Measurements from ENCODE around the gene NPFFR1. TPM values are rescaled to one million over a fixed set of nuclear protein-coding genes. Genes with fewer than 3 reads are reported as not detected.

NPFFR1 gene
- total and polyA plus RNA-seq, 10 of the 15 experiments (the other 5 are each of a cell fraction or from before 2014, with no cell fraction given): 0.03 TPM; not detected in 9

DNA sequence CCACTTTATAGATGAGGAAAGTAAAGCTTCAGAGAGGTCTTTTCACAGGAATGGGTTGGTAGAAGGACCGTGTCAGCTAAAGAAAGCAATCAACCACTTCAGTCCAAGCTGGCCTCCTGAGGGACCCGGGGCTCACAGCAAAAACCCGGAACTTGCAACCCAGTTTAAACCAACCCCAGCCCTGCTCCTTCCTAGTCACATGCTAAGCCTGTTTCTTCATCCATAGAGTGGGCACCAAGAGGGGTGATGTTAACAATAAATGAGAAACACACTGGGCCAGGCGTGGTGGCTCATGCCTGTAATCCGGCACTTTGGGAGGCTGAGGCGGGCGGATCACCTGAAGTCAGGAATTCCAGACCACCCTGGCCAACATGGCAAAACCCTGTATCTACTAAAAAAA, 12.1 kb upstream of the NPFFR1 start:
- H3K4me3 ChIP-seq: no peak overlapping the region
- no peak overlapping the region for H2AFZ ChIP-seq (ENCODE audit: control insufficient read depth, low read depth, low read length)
- ChIA-PET CTCF (interaction anchor here (1.0 kb wide), 1 partner anchor 23 kb away, joined by 4 read pairs; no protein-coding TSS in a partner anchor), RAD21 (ENCODE audit: unreplicated experiment) (no interaction called here), SMC1A (ENCODE audit: uncharacterized antibody, unreplicated experiment) (interaction anchor here (1.0 to 1.6 kb wide), 3 partner anchors 20 to 31 kb away, joined by 3 to 4 read pairs (median 3); no protein-coding TSS in a partner anchor), POLR2A (interaction anchor here (0.5 kb wide), 1 partner anchor 69 kb away, joined by 3 read pairs; no protein-coding TSS in a partner anchor)
- no peak overlapping the region for H3K9ac ChIP-seq (ENCODE audit: control insufficient read depth, insufficient read depth, low read length)
- no peak for DNase-seq (ENCODE audit: low read depth, low spot score)
- no TSS peak for BruUV-seq (replicated peaks)
- H3K9me3 ChIP-seq (replicated peaks; ENCODE audit: control insufficient read depth, insufficient read depth, low read length): no peaks in the 10 kb centered on the region
- peaks cover 16% of the 10 kb centered on the region for H3K4me1 ChIP-seq (ENCODE audit: control insufficient read depth, insufficient read depth, low read length)
- H3K79me2 ChIP-seq (ENCODE audit: control insufficient read depth, insufficient read depth, low read length): no peaks in the 10 kb centered on the region
- 88% methylated on average over 7 of the region's 7 CpGs for WGBS (ENCODE audit: insufficient coverage, insufficient replicate concordance, low lambda C conversion rate, missing lambda C conversion rate)
- TF ChIP-seq NFIC (IDR thresholded peaks at IDR 0.05; ENCODE audit: low read depth, low read length) (no peak), NR2C1 (IDR thresholded peaks at IDR 0.05) (no peak), WRNIP1 (IDR thresholded peaks at IDR 0.05; ENCODE audit: borderline replicate concordance, low read depth, low read length) (no peak), PAX8 (IDR thresholded peaks at IDR 0.05) (no peak), STAT1 (conservative IDR thresholded peaks at IDR 0.05) (no peak), BHLHE40 (IDR thresholded peaks at IDR 0.05; ENCODE audit: borderline replicate concordance in 1 of 2, low read depth in 2 of 2, low read length in 1 of 2) (no peak)
- FAIRE-seq: no peak
- H3K36me3 ChIP-seq (ENCODE audit: control insufficient read depth in 2 of 2, insufficient read depth in 2 of 2, low read length in 1 of 2): peaks cover 0 to 3% of the 10 kb centered on the region in 2 experiments; a peak in 2 of 4 replicates
- H3K27ac ChIP-seq (ENCODE audit: control insufficient read depth, insufficient read depth): no peak overlapping the region
- H3K27me3 ChIP-seq (replicated peaks in 1 of 2; ENCODE audit: control insufficient read depth in 2 of 2, insufficient read depth in 2 of 2, low read length in 1 of 2): no peaks in the 10 kb centered on the region
- in situ Hi-C loops (cut with MboI): no loop called here
- intact Hi-C loops (cut with micrococcal nuclease; ENCODE audit: unreplicated experiment): no loop called here
- no peak overlapping the region for H3K4me2 ChIP-seq (ENCODE audit: control insufficient read depth, insufficient read depth)
- no peaks in the 10 kb centered on the region for H4K20me1 ChIP-seq (ENCODE audit: control insufficient read depth, insufficient read depth)
- ATAC-seq: no peak

- WGBS (ENCODE audit: insufficient coverage, insufficient replicate concordance, low lambda C conversion rate, missing lambda C conversion rate): 62% methylated on average over 3 of the region's 3 CpGs
- BruUV-seq (replicated peaks): no TSS peak
These were observed 11.5 kb upstream of the NPFFR1 start for GRCh38 chr10:70295321-70295720.

More at GRCh38 chr10:70295321-70295720, 11.5 kb upstream of the NPFFR1 start:
- Histone ChIP-seq H4K20me1 (ENCODE audit: control insufficient read depth, insufficient read depth) (no peaks in the 10 kb centered on the region), H3K27ac (ENCODE audit: control insufficient read depth, insufficient read depth) (no peak overlapping the region), H3K9ac (ENCODE audit: control insufficient read depth, insufficient read depth, low read length) (no peak overlapping the region), H3K79me2 (ENCODE audit: control insufficient read depth, insufficient read depth, low read length) (no peaks in the 10 kb centered on the region), H3K4me1 (ENCODE audit: control insufficient read depth, insufficient read depth, low read length) (peaks cover 16% of the 10 kb centered on the region), H3K36me3 (ENCODE audit: control insufficient read depth in 2 of 2, insufficient read depth in 2 of 2, low read length in 1 of 2) (peaks cover 0 to 3% of the 10 kb centered on the region in 2 experiments; a peak in 1 of 4 replicates), H3K9me3 (replicated peaks; ENCODE audit: control insufficient read depth, insufficient read depth, low read length) (no peaks in the 10 kb centered on the region), H2AFZ (ENCODE audit: control insufficient read depth, low read depth, low read length) (no peak overlapping the region), H3K4me3 (no peak overlapping the region), H3K4me2 (ENCODE audit: control insufficient read depth, insufficient read depth) (no peak overlapping the region), H3K27me3 (replicated peaks in 1 of 2; ENCODE audit: control insufficient read depth in 2 of 2, insufficient read depth in 2 of 2, low read length in 1 of 2) (no peaks in the 10 kb centered on the region)
- DNase-seq (ENCODE audit: low read depth, low spot score): no peak
- intact Hi-C loops (cut with micrococcal nuclease; ENCODE audit: unreplicated experiment) (no loop called here), in situ Hi-C loops (cut with MboI) (no loop called here)
- ChIA-PET SMC1A (ENCODE audit: uncharacterized antibody, unreplicated experiment) (interaction anchor here (1.0 to 1.6 kb wide), 2 partner anchors 20 to 31 kb away, joined by 3 to 4 read pairs; no protein-coding TSS in a partner anchor), RAD21 (ENCODE audit: unreplicated experiment) (interaction anchor here (4.1 kb wide), 1 partner anchor 68 kb away, joined by 29 read pairs; no protein-coding TSS in a partner anchor), POLR2A (interaction anchor here (0.5 kb wide), 1 partner anchor 68 kb away, joined by 3 read pairs; no protein-coding TSS in a partner anchor), CTCF (interaction anchor here (1.0 kb wide), 1 partner anchor 22 kb away, joined by 4 read pairs; no protein-coding TSS in a partner anchor)
- ATAC-seq: no peak
- TF ChIP-seq RAD21 (IDR thresholded peaks at IDR 0.05; ENCODE audit: insufficient read depth, low read depth, low read length) (no peak), MEF2A (IDR thresholded peaks at IDR 0.05; ENCODE audit: insufficient read depth, low read depth, low read length) (no peak), NFYB (IDR thresholded peaks at IDR 0.05; ENCODE audit: insufficient read depth, low read depth, low read length) (no peak), PBX3 (IDR thresholded peaks at IDR 0.05; ENCODE audit: insufficient replicate concordance, low read depth, low read length) (no peak), SUZ12 (IDR thresholded peaks at IDR 0.05; ENCODE audit: unreplicated experiment) (no peak)
- TF ChIP-seq, protein P1, sequence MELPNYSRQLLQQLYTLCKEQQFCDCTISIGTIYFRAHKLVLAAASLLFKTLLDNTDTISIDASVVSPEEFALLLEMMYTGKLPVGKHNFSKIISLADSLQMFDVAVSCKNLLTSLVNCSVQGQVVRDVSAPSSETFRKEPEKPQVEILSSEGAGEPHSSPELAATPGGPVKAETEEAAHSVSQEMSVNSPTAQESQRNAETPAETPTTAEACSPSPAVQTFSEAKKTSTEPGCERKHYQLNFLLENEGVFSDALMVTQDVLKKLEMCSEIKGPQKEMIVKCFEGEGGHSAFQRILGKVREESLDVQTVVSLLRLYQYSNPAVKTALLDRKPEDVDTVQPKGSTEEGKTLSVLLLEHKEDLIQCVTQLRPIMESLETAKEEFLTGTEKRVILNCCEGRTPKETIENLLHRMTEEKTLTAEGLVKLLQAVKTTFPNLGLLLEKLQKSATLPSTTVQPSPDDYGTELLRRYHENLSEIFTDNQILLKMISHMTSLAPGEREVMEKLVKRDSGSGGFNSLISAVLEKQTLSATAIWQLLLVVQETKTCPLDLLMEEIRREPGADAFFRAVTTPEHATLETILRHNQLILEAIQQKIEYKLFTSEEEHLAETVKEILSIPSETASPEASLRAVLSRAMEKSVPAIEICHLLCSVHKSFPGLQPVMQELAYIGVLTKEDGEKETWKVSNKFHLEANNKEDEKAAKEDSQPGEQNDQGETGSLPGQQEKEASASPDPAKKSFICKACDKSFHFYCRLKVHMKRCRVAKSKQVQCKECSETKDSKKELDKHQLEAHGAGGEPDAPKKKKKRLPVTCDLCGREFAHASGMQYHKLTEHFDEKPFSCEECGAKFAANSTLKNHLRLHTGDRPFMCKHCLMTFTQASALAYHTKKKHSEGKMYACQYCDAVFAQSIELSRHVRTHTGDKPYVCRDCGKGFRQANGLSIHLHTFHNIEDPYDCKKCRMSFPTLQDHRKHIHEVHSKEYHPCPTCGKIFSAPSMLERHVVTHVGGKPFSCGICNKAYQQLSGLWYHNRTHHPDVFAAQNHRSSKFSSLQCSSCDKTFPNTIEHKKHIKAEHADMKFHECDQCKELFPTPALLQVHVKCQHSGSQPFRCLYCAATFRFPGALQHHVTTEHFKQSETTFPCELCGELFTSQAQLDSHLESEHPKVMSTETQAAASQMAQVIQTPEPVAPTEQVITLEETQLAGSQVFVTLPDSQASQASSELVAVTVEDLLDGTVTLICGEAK (IDR thresholded peaks at IDR 0.05; ENCODE audit: borderline replicate concordance): no peak
- FAIRE-seq: no peak
